K562 (cell line): ENCODE measurements around the gene DNAH5. TPM values are rescaled to one million over a fixed set of nuclear protein-coding genes. Genes with fewer than 3 reads are reported as not detected.

Source experiments
- ATAC-seq: fragments of 200-7000 bp; cut with Tn5 transposase; 3 replicates; pipeline ENCODE4 v1.9.1; 2020; ENCODE audit warnings: moderate library complexity
- BruUV-seq: library from RNA; stranded (reverse); fragments of 400-500 nt; replicated peaks from 2 replicates; lab custom pipeline; 2021; lab: Mats Ljungman, UMichigan
- CTCF ChIA-PET: fragments of 300-600 bp; formaldehyde crosslinking; extraction: SDS; loops from one replicate; lab custom pipeline; 2021; ENCODE audit warnings: low intra/inter-chr PET ratio; lab: Yijun Ruan, JAX
- POLR2A ChIA-PET: fragments of 300-600, 350-650 bp; sonication (Branson Sonifier 250); formaldehyde crosslinking; extraction: SDS; loops from one replicate; lab custom pipeline; 2021; ENCODE audit warnings: antibody characterized with exemption, inconsistent platforms; lab: Yijun Ruan, JAX
- DNase-seq, 4 experiments: peaks; one replicate each; pipeline versions ENCODE4 v3.0.0 to v3.0.0-alpha.2; 2011 to 2018; ENCODE audit warnings: low spot score in 3 of 4, mixed read lengths in 3 of 4; ENCODE audit errors: extremely low read depth in 1 of 4
- FAIRE-seq: peaks from 2 replicates; lab custom pipeline; 2011; peaks lifted over from hg19 to GRCh38; lab: Jason Lieb, UNC
- H2AFZ ChIP-seq: 2 replicates; pipeline ENCODE4 v1.6.0; 2011; ENCODE audit warnings: low read depth, low read length, control low read depth, inconsistent platforms
- H3K27ac ChIP-seq: fragments of 200-600 bp; 3 replicates; pipeline ENCODE4 v1.8.0; 2011; ENCODE audit warnings: low read depth, mild to moderate bottlenecking, control low read depth, inconsistent platforms, low read length, moderate library complexity, mixed read lengths; ENCODE audit errors: extremely low read depth
- H3K27me3 ChIP-seq, 2 experiments: fragments of 300-600 bp in 1 of 2; 2 replicates in 1 of 2; 3 replicates in 1 of 2; pipeline versions ENCODE4 v1.6.0 to v1.8.0; 2011; ENCODE audit warnings: inconsistent platforms in 2 of 2, low read length in 2 of 2, mild to moderate bottlenecking in 1 of 2, mixed read lengths in 1 of 2, moderate library complexity in 1 of 2; ENCODE audit not compliant: control insufficient read depth in 2 of 2, insufficient read depth in 2 of 2
- H3K36me3 ChIP-seq: fragments of 300-600 bp; 3 replicates; pipeline ENCODE4 v1.8.0; 2011; ENCODE audit warnings: mild to moderate bottlenecking, low read length, inconsistent platforms; ENCODE audit not compliant: control insufficient read depth, insufficient read depth
- H3K4me1 ChIP-seq, 2 experiments: fragments of 200-600 bp in 1 of 2; replicated peaks in 1 of 2; 2 replicates in 1 of 2; 3 replicates in 1 of 2; pipeline versions ENCODE4 v1.5.1 to v1.8.0; 2011; ENCODE audit warnings: inconsistent platforms in 2 of 2, low read length in 2 of 2, mild to moderate bottlenecking in 1 of 2, mixed read lengths in 1 of 2, moderate library complexity in 1 of 2; ENCODE audit not compliant: control insufficient read depth in 2 of 2, insufficient read depth in 2 of 2
- H3K4me2 ChIP-seq: 2 replicates; pipeline ENCODE4 v1.6.1; 2011; ENCODE audit warnings: low read length, control low read depth, inconsistent platforms, mixed read lengths; ENCODE audit not compliant: insufficient read depth
- H3K4me3 ChIP-seq: fragments of 200-600 bp; sonication (generic), shearing (Covaris generic); 2 replicates; pipeline ENCODE4 v1.5.1; 2016; ENCODE audit warnings: control low read depth, inconsistent platforms
- H3K79me2 ChIP-seq: fragments of 200-600 bp; 3 replicates; pipeline ENCODE4 v1.8.0; 2011; ENCODE audit warnings: low read length, inconsistent platforms; ENCODE audit not compliant: control insufficient read depth, insufficient read depth
- H3K9ac ChIP-seq, 2 experiments: 2 replicates each; pipeline versions ENCODE4 v1.6.0 to v1.6.1; 2011; ENCODE audit warnings: low read depth in 2 of 2, low read length in 2 of 2, control low read depth in 1 of 2, inconsistent platforms in 1 of 2, mild to moderate bottlenecking in 1 of 2, mixed read lengths in 1 of 2; ENCODE audit not compliant: insufficient read depth in 1 of 2
- H3K9me1 ChIP-seq: one replicate; pipeline ENCODE4 v1.6.0; 2011; ENCODE audit warnings: inconsistent platforms, mild to moderate bottlenecking, low read length, moderate library complexity; ENCODE audit not compliant: control insufficient read depth, insufficient read depth
- H3K9me3 ChIP-seq: replicated peaks from 2 replicates; pipeline ENCODE4 v1.5.1; 2011; ENCODE audit warnings: low read depth, low read length, inconsistent platforms; ENCODE audit not compliant: control insufficient read depth, insufficient read depth
- H4K20me1 ChIP-seq: replicated peaks from 2 replicates; pipeline ENCODE4 v1.6.1; 2011; ENCODE audit warnings: low read length, inconsistent platforms, mixed read lengths; ENCODE audit not compliant: control insufficient read depth, insufficient read depth
- JUN ChIP-seq, 2 experiments: sonication (generic) in 1 of 2; formaldehyde crosslinking in 1 of 2; IDR thresholded peaks; 2 replicates each; pipeline versions ENCODE4 v1.6.1 to v1.8.0; 2012 to 2022; ENCODE audit warnings: borderline replicate concordance in 2 of 2, mild to moderate bottlenecking in 2 of 2, improper control_type of control experiment in 1 of 2, low read depth in 1 of 2, low read length in 1 of 2, missing genetic modification reagents in 1 of 2
- ZBTB17 ChIP-seq: fragments of 450-650 bp; formaldehyde crosslinking; IDR thresholded peaks from 2 replicates; pipeline ENCODE4 v1.4.0; 2020; ENCODE audit warnings: mild to moderate bottlenecking
- ZBTB33 ChIP-seq: sonication (generic); formaldehyde crosslinking; IDR thresholded peaks from 2 replicates; pipeline ENCODE4 v1.8.1; 2023; ENCODE audit warnings: mild to moderate bottlenecking, missing genetic modification reagents
- ZNF184 ChIP-seq: sonication (generic); formaldehyde crosslinking; IDR thresholded peaks from 2 replicates; pipeline ENCODE4 v1.5.0; 2020; ENCODE audit warnings: missing genetic modification reagents
- ZNF445 ChIP-seq: fragments of 250-450 bp; sonication (Bioruptor Pico); IDR thresholded peaks from 2 replicates; pipeline ENCODE4 v1.4.0; 2020; ENCODE audit warnings: low read depth, mild to moderate bottlenecking, moderate library complexity
- ZNF609 ChIP-seq: sonication (generic); formaldehyde crosslinking; IDR thresholded peaks from 2 replicates; pipeline ENCODE4 v1.8.1; 2023; ENCODE audit warnings: missing genetic modification reagents, mild to moderate bottlenecking, borderline replicate concordance
- WGBS: fragments of 100-300 bp; shearing (Covaris generic); methylation state at CpG from one replicate; pipeline ENCODE4 v1.1.6; 2016; ENCODE audit warnings: low coverage, mixed read lengths; ENCODE audit not compliant: insufficient coverage; ENCODE audit errors: missing lambda C conversion rate; 5-methylcytosine and 5-hydroxymethylcytosine counted together
- in situ Hi-C: fragments of 300-500 bp; cut with MboI; formaldehyde crosslinking; loops from 4 replicates; pipeline ENCODE4 v1.15.0; 2018; ENCODE audit warnings: inconsistent platforms, mixed read lengths
- intact Hi-C: fragments of 100-400 bp; cut with micrococcal nuclease; formaldehyde crosslinking; loops from 2 replicates; pipeline ENCODE4 v1.14.2; 2022
- polyA plus RNA-seq, 8 experiments: library from polyadenylated mRNA; depleted of rRNA in 4 of 8; stranded (reverse) in 5 of 8; unstranded in 3 of 8; fragments of >200 nt; fragmentation: Nextera tagmentation in 2 of 8; fragmentation: Illumina TruSeq in 1 of 8; extraction: Ambion mirVana in 2 of 8; extraction: Trizol in 1 of 8; gene quantifications; 2 replicates each; pipeline versions ENCODE4 v1.2.1 to v1.2.3, GENCODE V29; 2011 to 2014; ENCODE audit warnings: inconsistent platforms in 1 of 8, missing spikeins in 1 of 8
- total RNA-seq, 7 experiments: library from RNA; depleted of rRNA in 6 of 7; stranded (reverse); fragments of >200 nt in 6 of 7; fragmentation: Illumina TruSeq in 2 of 7; extraction: Trizol in 2 of 7; gene quantifications; 2 replicates each; pipeline versions ENCODE4 v1.2.1 to v1.2.3, GENCODE V29; 2011 to 2021; ENCODE audit warnings: low replicate concordance in 1 of 7

DNAH5 gene
- total and polyA plus RNA-seq, 9 of the 15 experiments (the other 6 are each of a cell fraction or from before 2014, with no cell fraction given): 0.03 TPM; not detected in 8

GRCh38 chr5:13658152-13658551 lies 286.3 kb downstream of the DNAH5 start:
- BruUV-seq: no TSS peak

More at GRCh38 chr5:13658152-13658551, 286.3 kb downstream of the DNAH5 start:
- H2AFZ ChIP-seq: no peak overlapping the region
- no peaks in the 10 kb centered on the region; a peak in 1 of 5 replicates for H3K27me3 ChIP-seq
- H3K9me1 ChIP-seq: no peaks in the 10 kb centered on the region
- H3K4me3 ChIP-seq: no peak overlapping the region
- H3K9me3 ChIP-seq: no peaks in the 10 kb centered on the region; the same call in none of the 2 replicates
- in situ Hi-C loops: no loop called here
- H3K79me2 ChIP-seq: no peaks in the 10 kb centered on the region
- CTCF ChIA-PET: no interaction called here
- no peaks in the 10 kb centered on the region for H3K36me3 ChIP-seq
- H3K4me1 ChIP-seq: no peaks in the 10 kb centered on the region
- no peak overlapping the region for H3K27ac ChIP-seq
- FAIRE-seq (no peak), ATAC-seq (no peak), DNase-seq (no peak)
- no peaks in the 10 kb centered on the region for H4K20me1 ChIP-seq
- no peak overlapping the region for H3K4me2 ChIP-seq
- H3K9ac ChIP-seq: no peak overlapping the region
- TF ChIP-seq ZBTB17 (CRISPR knock-in tag): no peak
- no peak for TF ChIP-seq JUN (IDR thresholded peaks at IDR 0.05; ENCODE audit: borderline replicate concordance, low read depth, low read length)
- no peak for TF ChIP-seq JUN (CRISPR knock-in tag; IDR thresholded peaks at IDR 0.05; ENCODE audit: borderline replicate concordance)
- no peak for TF ChIP-seq ZNF445
- no peak for TF ChIP-seq ZNF184 (CRISPR knock-in tag)
- TF ChIP-seq ZBTB33 (CRISPR knock-in tag): no peak
- TF ChIP-seq ZNF609 (CRISPR knock-in tag): no peak
- POLR2A ChIA-PET: no interaction called here
- 0% methylated on average over 1 of the region's 1 CpG for WGBS
- intact Hi-C loops: no loop called here
